Measurements from ENCODE around the gene ACTR10. TPM values are rescaled to one million over a fixed set of nuclear protein-coding genes. Genes with fewer than 3 reads are reported as not detected.

ACTR10 gene
- total and polyA plus RNA-seq, 2 of the 8 experiments (the other 6 are each of a cell fraction or from before 2014, with no cell fraction given), result 15.4 to 34.6 TPM

- TF ChIP-seq KDM1A (IDR thresholded peaks at IDR 0.05; ENCODE audit: borderline replicate concordance, low read length) (no peak), SAP30 (IDR thresholded peaks at IDR 0.05; ENCODE audit: insufficient read depth, insufficient replicate concordance, low read length) (no peak), TBP (IDR thresholded peaks at IDR 0.05; ENCODE audit: low read depth, low read length) (peak; percentile 14; the same call in 1 of the 2 replicates), SIX5 (IDR thresholded peaks at IDR 0.05; ENCODE audit: low read depth, low read length) (no peak), SIN3A (conservative IDR thresholded peaks at IDR 0.05 in 1 of 2, IDR thresholded peaks at IDR 0.05 in 1 of 2; ENCODE audit: low read depth in 1 of 2, low read length in 2 of 2) (peak in 1 of 2 experiments; percentile 17; a peak in 1 of 4 replicates), ZNF274 (IDR thresholded peaks at IDR 0.05; ENCODE audit: borderline replicate concordance, extremely low read depth, low read length) (no peak), CHD1 (IDR thresholded peaks at IDR 0.05; ENCODE audit: low read depth, low read length) (no peak), JUN (IDR thresholded peaks at IDR 0.05; ENCODE audit: low read depth, low read length) (no peak), CHD2 (IDR thresholded peaks at IDR 0.05; ENCODE audit: low read length) (0 out of 2 replicates have a peak, but pooled peaks have one; percentile 31), NRF1 (IDR thresholded peaks at IDR 0.05; ENCODE audit: low read depth, low read length) (no peak), EZH2 (IDR thresholded peaks at IDR 0.05; ENCODE audit: low read depth, low read length, severe bottlenecking) (no peak), SIRT6 (IDR thresholded peaks at IDR 0.05; ENCODE audit: low read length) (no peak), SUZ12 (IDR thresholded peaks at IDR 0.05; ENCODE audit: low read length) (no peak; the same call in 1 of the 2 replicates), CEBPB (IDR thresholded peaks at IDR 0.05; ENCODE audit: low read depth, low read length) (no peak), BCL11A (IDR thresholded peaks at IDR 0.05; ENCODE audit: low read depth in 2 of 2, low read length in 2 of 2) (no peak)
Measured at GRCh38 chr14:58151133-58152013, 48.6 kb upstream of the ACTR10 start (continued).
